H9 (cell line): ENCODE results near the gene DOCK2. TPM values are rescaled to one million over a fixed set of nuclear protein-coding genes. Genes with fewer than 3 reads are reported as not detected.

Source experiments
- DNase-seq: peaks from one replicate; pipeline ENCODE4 v3.0.0-alpha.2; 2017
- H2AFZ ChIP-seq: one replicate; pipeline ENCODE4 v1.6.1; 2013; ENCODE audit warnings: mild to moderate bottlenecking, low read length, control low read depth, moderate library complexity
- H2AK5ac ChIP-seq: 2 replicates; pipeline ENCODE4 v1.6.1; 2013; ENCODE audit warnings: low read length, control low read depth, mixed read lengths; ENCODE audit not compliant: insufficient read length
- H2BK120ac ChIP-seq: one replicate; pipeline ENCODE4 v1.6.1; 2013; ENCODE audit warnings: low read depth, mild to moderate bottlenecking, low read length, control low read depth, inconsistent platforms; ENCODE audit not compliant: poor library complexity, severe bottlenecking
- H2BK12ac ChIP-seq: 2 replicates; pipeline ENCODE4 v1.6.1; 2013; ENCODE audit warnings: low read length, control low read depth, mixed read lengths, low read depth; ENCODE audit not compliant: insufficient read length
- H2BK15ac ChIP-seq: 2 replicates; pipeline ENCODE4 v1.6.1; 2013; ENCODE audit warnings: low read depth, low read length, control low read depth
- H2BK20ac ChIP-seq: one replicate; pipeline ENCODE4 v1.6.1; 2013; ENCODE audit warnings: low read depth, mild to moderate bottlenecking, low read length, control low read depth, inconsistent platforms; ENCODE audit not compliant: poor library complexity, severe bottlenecking
- H2BK5ac ChIP-seq: 2 replicates; pipeline ENCODE4 v1.6.1; 2013; ENCODE audit warnings: low read length, control low read depth, mixed read lengths; ENCODE audit not compliant: insufficient read length
- H3K14ac ChIP-seq: 2 replicates; pipeline ENCODE4 v1.6.1; 2013; ENCODE audit warnings: low read length, control low read depth; ENCODE audit not compliant: insufficient read depth
- H3K18ac ChIP-seq: 2 replicates; pipeline ENCODE4 v1.6.1; 2013; ENCODE audit warnings: low read depth, mild to moderate bottlenecking, mixed read lengths, low read length, control low read depth; ENCODE audit not compliant: insufficient read length
- H3K23ac ChIP-seq: 2 replicates; pipeline ENCODE4 v1.6.1; 2013; ENCODE audit warnings: low read length, control low read depth, mixed read lengths, low read depth; ENCODE audit not compliant: insufficient read length
- H3K23me2 ChIP-seq: 2 replicates; pipeline ENCODE4 v1.6.1; 2013; ENCODE audit warnings: low read depth, mild to moderate bottlenecking, mixed read lengths, low read length, control low read depth; ENCODE audit not compliant: insufficient read length, poor library complexity, severe bottlenecking
- H3K27ac ChIP-seq: 2 replicates; pipeline ENCODE4 v1.5.1; 2013; ENCODE audit warnings: low read length, control low read depth, mixed read lengths, low read depth; ENCODE audit not compliant: insufficient read length
- H3K27me3 ChIP-seq: 2 replicates; pipeline ENCODE4 v1.6.1; 2013; ENCODE audit warnings: low read length, control low read depth, inconsistent platforms; ENCODE audit not compliant: insufficient read depth
- H3K4ac ChIP-seq: 2 replicates; pipeline ENCODE4 v1.6.1; 2013; ENCODE audit warnings: low read depth, mild to moderate bottlenecking, control low read depth, inconsistent platforms, low read length, moderate library complexity
- H3K4me1 ChIP-seq: 2 replicates; pipeline ENCODE4 v1.6.1; 2013; ENCODE audit warnings: low read length, control low read depth, inconsistent platforms; ENCODE audit not compliant: insufficient read depth
- H3K4me2 ChIP-seq: 2 replicates; pipeline ENCODE4 v1.6.1; 2013; ENCODE audit warnings: low read length, control low read depth, mixed read lengths; ENCODE audit not compliant: insufficient read length, insufficient read depth
- H3K56ac ChIP-seq: 2 replicates; pipeline ENCODE4 v1.6.1; 2013; ENCODE audit warnings: low read depth, mild to moderate bottlenecking, mixed read lengths, low read length, control low read depth; ENCODE audit not compliant: insufficient read length
- H3K79me1 ChIP-seq: 2 replicates; pipeline ENCODE4 v1.6.1; 2013; ENCODE audit warnings: low read depth, mild to moderate bottlenecking, moderate library complexity, low read length, control low read depth, inconsistent platforms; ENCODE audit not compliant: insufficient read depth, poor library complexity, severe bottlenecking
- H3K79me2 ChIP-seq: 2 replicates; pipeline ENCODE4 v1.6.1; 2013; ENCODE audit warnings: low read length, control low read depth, inconsistent platforms; ENCODE audit not compliant: insufficient read depth
- H3K9ac ChIP-seq: 2 replicates; pipeline ENCODE4 v1.6.1; 2013; ENCODE audit warnings: low read length, control low read depth, mixed read lengths; ENCODE audit not compliant: insufficient read length; ENCODE audit errors: extremely low read depth
- H3K9me3 ChIP-seq: one replicate; pipeline ENCODE4 v1.6.1; 2013; ENCODE audit warnings: low read depth, low read length, inconsistent platforms; ENCODE audit not compliant: control insufficient read depth
- H3T11ph ChIP-seq: one replicate; pipeline ENCODE4 v1.6.1; 2013; ENCODE audit warnings: mild to moderate bottlenecking, low read length, control low read depth, inconsistent platforms
- H4K20me1 ChIP-seq: one replicate; pipeline ENCODE4 v1.6.1; 2013; ENCODE audit not compliant: control insufficient read depth, insufficient read length, insufficient read depth
- H4K5ac ChIP-seq: 2 replicates; pipeline ENCODE4 v1.6.1; 2013; ENCODE audit warnings: low read depth, mild to moderate bottlenecking, mixed read lengths, low read length, control low read depth; ENCODE audit not compliant: insufficient read length
- H4K8ac ChIP-seq: replicated peaks from 2 replicates; pipeline ENCODE4 v1.6.1; 2013; ENCODE audit warnings: low read length, control low read depth, mixed read lengths, low read depth; ENCODE audit not compliant: insufficient read length
- H4K91ac ChIP-seq: 2 replicates; pipeline ENCODE4 v1.6.1; 2013; ENCODE audit warnings: low read depth, mild to moderate bottlenecking, moderate library complexity, mixed read lengths, low read length, control low read depth; ENCODE audit not compliant: insufficient read length
- H3K27ac Mint-ChIP-seq, 3 experiments: 2 replicates in 2 of 3; 3 replicates in 1 of 3; pipeline ENCODE4 v1.8.0; 2020 to 2021; ENCODE audit warnings: mixed read lengths in 3 of 3, mild to moderate bottlenecking in 1 of 3, moderate library complexity in 1 of 3
- H3K27me3 Mint-ChIP-seq: 2 replicates; pipeline ENCODE4 v1.8.0; 2021; ENCODE audit warnings: low read depth, mild to moderate bottlenecking, moderate library complexity, mixed read lengths
- H3K36me3 Mint-ChIP-seq, 3 experiments: 2 replicates in 2 of 3; 3 replicates in 1 of 3; pipeline ENCODE4 v1.8.0; 2020 to 2021; ENCODE audit warnings: low read depth in 3 of 3, mixed read lengths in 3 of 3; ENCODE audit not compliant: insufficient read depth in 1 of 3
- H3K4me1 Mint-ChIP-seq, 2 experiments: 2 replicates each; pipeline ENCODE4 v1.8.0; 2020; ENCODE audit warnings: mixed read lengths in 2 of 2
- H3K4me3 Mint-ChIP-seq, 2 experiments: 2 replicates in 1 of 2; 3 replicates in 1 of 2; pipeline ENCODE4 v1.8.0; 2020 to 2021; ENCODE audit warnings: mild to moderate bottlenecking in 2 of 2, mixed read lengths in 2 of 2, moderate library complexity in 1 of 2
- H3K9me3 Mint-ChIP-seq, 2 experiments: 2 replicates in 1 of 2; 3 replicates in 1 of 2; pipeline ENCODE4 v1.8.0; 2020; ENCODE audit warnings: mild to moderate bottlenecking in 2 of 2, mixed read lengths in 2 of 2, moderate library complexity in 1 of 2
- CTCF ChIP-seq: fragments of 200-600 bp; sonication (generic); conservative IDR thresholded peaks from 3 replicates; pipeline ENCODE4 v1.8.0; 2021; ENCODE audit warnings: antibody characterized with exemption, mild to moderate bottlenecking
- WGBS: extraction: QIAGEN DNeasy Blood & Tissue Kit; methylation state at CpG from one replicate; pipeline ENCODE4 v1.1.7; 2013; ENCODE audit warnings: missing lambda C conversion rate, low lambda C conversion rate, mixed read lengths; ENCODE audit not compliant: insufficient read length; ENCODE audit errors: extremely low coverage; 5-methylcytosine and 5-hydroxymethylcytosine counted together
- total RNA-seq: library from RNA; stranded (reverse); gene quantifications from 2 replicates; pipeline ENCODE4 v1.2.1, GENCODE V29; 2021

Gene DOCK2
- total RNA-seq, 1 experiment from 2014 or later: 7.8 TPM

- Histone ChIP-seq H3K9ac (no peak overlapping the region), H3K23ac (no peak overlapping the region), H2BK120ac (no peak overlapping the region), H2BK5ac (no peak overlapping the region), H3K27me3 (peaks cover 8% of the 10 kb centered on the region; the same call in 1 of the 2 replicates), H3K18ac (no peak overlapping the region), H3K56ac (no peak overlapping the region), H4K91ac (no peak overlapping the region), H2AFZ (no peak overlapping the region), H3T11ph (no peak overlapping the region), H3K79me1 (no peaks in the 10 kb centered on the region), H3K23me2 (no peaks in the 10 kb centered on the region), H2BK15ac (no peak overlapping the region), H3K14ac (no peak overlapping the region), H2AK5ac (no peak overlapping the region), H2BK20ac (no peak overlapping the region), H4K8ac (no peak overlapping the region), H3K4me1 (peaks cover 13% of the 10 kb centered on the region; the same call in 1 of the 2 replicates), H2BK12ac (no peak overlapping the region), H3K4me2 (no peak overlapping the region), H3K4ac (no peak overlapping the region), H4K5ac (no peak overlapping the region), H3K79me2 (no peaks in the 10 kb centered on the region), H3K9me3 (no peaks in the 10 kb centered on the region), H4K20me1 (no peaks in the 10 kb centered on the region), H3K27ac (no peak overlapping the region)
- H3K4me3 Mint-ChIP-seq: no peak overlapping the region
- H3K4me1 Mint-ChIP-seq: peaks cover 36 to 42% of the 10 kb centered on the region in 2 experiments
- DNase-seq: no peak
- no CpG with 5 or more reads among the region's 6 CpGs for WGBS
- no peaks in the 10 kb centered on the region for H3K36me3 Mint-ChIP-seq
- H3K27ac Mint-ChIP-seq: no peak overlapping the region
- no peaks in the 10 kb centered on the region for H3K9me3 Mint-ChIP-seq
- TF ChIP-seq CTCF: no peak
- H3K27me3 Mint-ChIP-seq: peaks cover 36% of the 10 kb centered on the region
These were observed 337.2 kb downstream of the DOCK2 start for GRCh38 chr5:169974121-169974770.
